IPS-NIHi7 (cell line): ENCODE measurements around the gene CX3CL1.
"Not testable (repeated sequence)": the region's sequence is repeated elsewhere in the genome, so short reads cannot be mapped to it uniquely, and the experiment has no call there.

ENCODE experiments used
- DNase-seq: peaks from one replicate; pipeline ENCODE4 v3.0.0; 2012; ENCODE audit warnings: mixed read lengths; ENCODE audit errors: extremely low spot score

The CX3CL1 gene

GRCh38 chr16:57382535-57383275, 10.4 kb downstream of the CX3CL1 start:
- DNase-seq: no peak

- peak; percentile 59 for DNase-seq
Observed at GRCh38 chr16:57383276-57384247, 11.3 kb downstream of the CX3CL1 start.

GRCh38 chr16:57384248-57385070, 12.2 kb downstream of the CX3CL1 start:
- no peak for DNase-seq

GRCh38 chr16:57385083-57385482, 12.8 kb downstream of the CX3CL1 start:
- DNase-seq: no peak

- DNase-seq: no peak
Observed at GRCh38 chr16:57386381-57386951, 14.2 kb downstream of the CX3CL1 start.

- DNase-seq: no peak
Observed at GRCh38 chr16:57387598-57388354, 15.5 kb downstream of the CX3CL1 start.

- DNase-seq: no peak
Observed at GRCh38 chr16:57388359-57389086, 16.2 kb downstream of the CX3CL1 start.

- no peak for DNase-seq
Observed at GRCh38 chr16:57389087-57389468, 16.8 kb downstream of the CX3CL1 start.

GRCh38 chr16:57390636-57391295, 18.5 kb downstream of the CX3CL1 start:
- no peak for DNase-seq

- DNase-seq: no peak
Observed at GRCh38 chr16:57391300-57391699, 19.0 kb downstream of the CX3CL1 start.

GRCh38 chr16:57391708-57392107, 19.4 kb downstream of the CX3CL1 start:
- no peak for DNase-seq

GRCh38 chr16:57392694-57393093, 20.4 kb downstream of the CX3CL1 start:
- no peak for DNase-seq

- DNase-seq: no peak
Observed at GRCh38 chr16:57394444-57394843, 22.2 kb downstream of the CX3CL1 start.

- no peak for DNase-seq
Observed at GRCh38 chr16:57395026-57395425, 22.7 kb downstream of the CX3CL1 start.

GRCh38 chr16:57396786-57397185, 24.5 kb downstream of the CX3CL1 start:
- DNase-seq: no peak

- not testable (repeated sequence) for DNase-seq
Observed at GRCh38 chr16:57397493-57397892, 25.2 kb downstream of the CX3CL1 start.

- peak; percentile 53 for DNase-seq
Observed at GRCh38 chr16:57401943-57402640, 29.8 kb downstream of the CX3CL1 start.

- no peak for DNase-seq
Observed at GRCh38 chr16:57403965-57404817, 31.9 kb downstream of the CX3CL1 start, which contains the start of gene CCL17. CCL17 (plus strand) TSS chr16:57404767; CDS start chr16:57413933, 9,166 bp downstream.
